C4-2B (cell line): Measurements from ENCODE around the gene GAL3ST1.

Source experiments
- ZFX ChIP-seq: fragments of 450-650 bp; IDR thresholded peaks from 2 replicates; pipeline ENCODE4 v1.6.1; 2017
- TF ChIP-seq, protein P1 (sequence below): fragments of 450-650 bp; conservative IDR thresholded peaks from 2 replicates; pipeline ENCODE4 v1.5.1; 2017; ENCODE audit warnings: mild to moderate bottlenecking

- TF ChIP-seq, protein P1, sequence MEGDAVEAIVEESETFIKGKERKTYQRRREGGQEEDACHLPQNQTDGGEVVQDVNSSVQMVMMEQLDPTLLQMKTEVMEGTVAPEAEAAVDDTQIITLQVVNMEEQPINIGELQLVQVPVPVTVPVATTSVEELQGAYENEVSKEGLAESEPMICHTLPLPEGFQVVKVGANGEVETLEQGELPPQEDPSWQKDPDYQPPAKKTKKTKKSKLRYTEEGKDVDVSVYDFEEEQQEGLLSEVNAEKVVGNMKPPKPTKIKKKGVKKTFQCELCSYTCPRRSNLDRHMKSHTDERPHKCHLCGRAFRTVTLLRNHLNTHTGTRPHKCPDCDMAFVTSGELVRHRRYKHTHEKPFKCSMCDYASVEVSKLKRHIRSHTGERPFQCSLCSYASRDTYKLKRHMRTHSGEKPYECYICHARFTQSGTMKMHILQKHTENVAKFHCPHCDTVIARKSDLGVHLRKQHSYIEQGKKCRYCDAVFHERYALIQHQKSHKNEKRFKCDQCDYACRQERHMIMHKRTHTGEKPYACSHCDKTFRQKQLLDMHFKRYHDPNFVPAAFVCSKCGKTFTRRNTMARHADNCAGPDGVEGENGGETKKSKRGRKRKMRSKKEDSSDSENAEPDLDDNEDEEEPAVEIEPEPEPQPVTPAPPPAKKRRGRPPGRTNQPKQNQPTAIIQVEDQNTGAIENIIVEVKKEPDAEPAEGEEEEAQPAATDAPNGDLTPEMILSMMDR = no peak
- TF ChIP-seq ZFX = no peak
These were observed 39.8 kb upstream of the GAL3ST1 start for GRCh38 chr22:30614268-30614667.
